SIG-M5 treated with dmso at 0.1 percent for 504 hours (cell line): ENCODE data around the gene DRC3.

Experiments
- DNase-seq: peaks from one replicate; lab custom pipeline; 2025; ENCODE audit not compliant: unreplicated experiment; lab: John Stamatoyannopoulos, UW

Gene DRC3

GRCh38 chr17:17964710-17965109 lies 8.0 kb upstream of the DRC3 start:
- DNase-seq = no peak

- no peak for DNase-seq
Observed at GRCh38 chr17:17965152-17965721, 7.4 kb upstream of the DRC3 start.

- no peak for DNase-seq
Observed at GRCh38 chr17:17966399-17966798, 6.3 kb upstream of the DRC3 start.

- DNase-seq = peak; percentile 42
Observed at GRCh38 chr17:17970699-17971430, 1.8 kb upstream of the DRC3 start.

- no peak for DNase-seq
Observed at GRCh38 chr17:17971431-17972125, 1.1 kb upstream of the DRC3 start.

GRCh38 chr17:17972952-17973254 lies 241 bp downstream of the DRC3 start:
- no peak for DNase-seq

GRCh38 chr17:17975436-17975835 lies 2.8 kb downstream of the DRC3 start:
- peak; percentile 66 for DNase-seq

- no peak for DNase-seq
Observed at GRCh38 chr17:17976931-17977570, 4.4 kb downstream of the DRC3 start.

- DNase-seq = peak; percentile 63
Observed at GRCh38 chr17:17978481-17979424, 6.1 kb downstream of the DRC3 start.

- no peak for DNase-seq
Observed at GRCh38 chr17:17979778-17980177, 7.1 kb downstream of the DRC3 start.

GRCh38 chr17:17981330-17981729 lies 8.7 kb downstream of the DRC3 start:
- DNase-seq = no peak

- DNase-seq = peak; percentile 38
Observed at GRCh38 chr17:17982801-17983200, 10.1 kb downstream of the DRC3 start.

- DNase-seq = no peak
Observed at GRCh38 chr17:17983376-17983775, 10.7 kb downstream of the DRC3 start.

GRCh38 chr17:17983776-17984175 lies 11.1 kb downstream of the DRC3 start:
- no peak for DNase-seq

GRCh38 chr17:17985153-17985552 lies 12.5 kb downstream of the DRC3 start:
- DNase-seq = no peak

- DNase-seq = no peak
Observed at GRCh38 chr17:17985555-17985954, 12.9 kb downstream of the DRC3 start.

- DNase-seq = no peak
Observed at GRCh38 chr17:17987187-17987896, 14.7 kb downstream of the DRC3 start.

GRCh38 chr17:17987901-17988300 lies 15.2 kb downstream of the DRC3 start:
- DNase-seq = no peak

- no peak for DNase-seq
Observed at GRCh38 chr17:17988427-17988945, 15.8 kb downstream of the DRC3 start.

- DNase-seq = no peak
Observed at GRCh38 chr17:17989081-17989480, 16.4 kb downstream of the DRC3 start.
